Midbrain (tissue), 1 donor: ENCODE results near the gene SLC6A1.

ENCODE experiments used
- DNase-seq: peaks from one replicate; lab custom pipeline; 2025; lab: John Stamatoyannopoulos, UW

SLC6A1 gene

DNA sequence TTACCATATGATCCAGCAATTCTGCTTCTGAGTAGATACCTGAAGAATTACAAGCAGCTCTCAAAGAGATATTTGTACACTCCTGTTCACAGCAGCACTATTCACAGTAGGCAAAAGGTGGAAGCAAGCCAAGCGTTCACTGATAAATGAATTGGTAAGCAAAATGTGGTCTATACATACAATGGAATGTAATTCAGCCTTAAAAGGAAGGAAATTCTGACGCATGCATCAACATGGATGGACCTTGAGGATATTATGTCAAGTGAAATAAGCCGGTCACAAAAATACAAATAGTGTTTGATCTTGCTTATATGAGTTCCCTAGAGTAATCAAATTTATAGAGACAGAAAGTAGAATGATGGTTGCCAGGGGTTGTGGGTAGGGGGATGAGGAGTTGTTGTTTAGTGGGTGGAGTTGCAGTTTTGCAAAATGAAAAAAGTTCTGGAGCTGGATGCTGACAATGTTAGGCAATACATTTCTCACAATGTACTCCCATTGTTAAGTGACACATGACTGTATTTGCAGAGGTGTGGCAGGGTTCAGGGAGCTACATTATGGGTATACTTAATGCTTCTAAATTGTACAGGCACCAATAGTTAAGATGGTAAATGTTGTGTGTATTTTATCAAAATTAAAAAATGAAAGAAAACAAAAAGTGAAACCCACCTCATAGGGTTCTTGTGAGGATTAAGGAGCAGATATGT, 26.7 kb downstream of the SLC6A1 start:
- DNase-seq, result no peak

GRCh38 chr3:11020764-11021163, 28.2 kb downstream of the SLC6A1 start:
- DNase-seq, result no peak

DNA sequence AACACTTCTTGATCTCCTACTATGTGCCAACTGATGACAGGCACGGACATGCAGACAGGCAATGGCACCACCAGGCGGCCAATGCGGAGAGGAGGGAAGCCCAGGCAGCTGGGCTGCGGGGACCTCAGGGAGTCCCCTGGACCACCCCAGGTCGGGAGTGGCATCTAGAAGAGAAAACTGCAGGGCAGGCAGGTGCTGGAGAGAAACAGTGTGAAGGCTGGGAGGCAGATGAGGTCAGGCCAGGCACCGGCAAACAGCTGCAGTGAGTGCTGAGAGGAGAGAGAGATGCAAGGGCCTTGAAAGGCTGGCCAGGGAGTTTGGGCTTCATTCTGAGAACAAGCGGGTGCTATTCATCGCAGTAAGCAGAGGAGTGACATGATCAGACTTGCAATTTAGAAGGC, 29.1 kb downstream of the SLC6A1 start:
- DNase-seq, result peak; percentile 81

- no peak for DNase-seq
Measured at GRCh38 chr3:11022115-11022514, 29.6 kb downstream of the SLC6A1 start.

- no peak for DNase-seq
Measured at GRCh38 chr3:11024181-11024580, 31.6 kb downstream of the SLC6A1 start.

DNA sequence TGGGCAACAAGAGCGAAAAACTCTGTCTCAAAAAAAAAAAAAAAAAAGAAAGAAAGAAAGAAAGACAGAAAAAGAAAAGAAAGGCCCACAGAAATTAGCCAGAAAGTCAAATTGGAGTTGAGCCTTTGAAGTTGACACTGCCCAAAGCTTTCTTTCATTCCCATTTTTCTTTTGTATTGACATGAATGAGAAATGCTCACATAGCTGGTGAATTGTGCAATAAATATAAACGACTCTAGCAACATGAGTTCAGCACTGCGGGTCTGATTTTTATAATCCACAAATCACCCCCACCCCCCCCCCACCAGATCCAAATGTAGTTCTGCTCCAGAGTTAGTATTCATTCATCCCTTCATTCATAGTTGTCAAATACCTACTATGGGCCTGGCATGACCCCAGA, 37.4 kb downstream of the SLC6A1 start:
- no peak for DNase-seq

GRCh38 chr3:11033871-11034270, 41.3 kb downstream of the SLC6A1 start:
- DNase-seq, result no peak

- no peak for DNase-seq
Measured at GRCh38 chr3:11034309-11034985, 41.9 kb downstream of the SLC6A1 start.

DNA sequence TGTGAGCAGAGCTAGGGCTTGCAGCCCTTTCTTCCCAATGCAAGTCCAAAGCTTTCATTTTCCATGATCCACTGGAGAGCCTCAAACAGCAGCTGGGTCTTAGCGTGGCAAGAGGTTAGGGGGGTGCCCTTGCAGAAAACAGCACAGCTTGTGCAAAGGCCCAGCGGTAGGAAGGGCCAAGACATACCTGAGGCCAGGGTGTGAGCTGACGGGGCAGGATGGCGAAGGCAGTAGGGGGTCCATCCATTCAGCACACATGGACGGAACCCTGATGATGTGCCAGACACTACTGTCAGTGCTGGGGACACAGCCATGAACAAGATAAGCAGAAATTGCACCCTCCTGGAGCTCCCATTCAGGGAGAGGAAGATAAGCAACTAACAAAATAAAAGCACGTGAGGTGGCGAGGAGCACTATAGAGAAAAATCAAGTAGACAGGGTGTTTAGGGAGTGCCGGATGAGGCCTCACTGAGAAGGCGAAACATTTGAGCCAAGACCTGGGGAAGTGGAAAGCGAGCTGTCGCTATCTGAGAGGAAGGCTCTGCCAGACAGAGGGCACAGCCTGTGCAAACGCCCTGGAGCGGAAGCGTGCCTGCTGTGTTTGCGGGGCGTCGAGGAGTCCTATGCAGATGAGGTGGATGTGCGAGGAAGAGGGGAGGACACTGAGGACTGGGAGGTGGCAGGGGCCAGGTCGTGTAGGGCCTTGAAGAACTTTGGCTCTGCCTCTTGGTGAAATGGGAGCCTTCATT, 43.4 kb downstream of the SLC6A1 start:
- no peak for DNase-seq

GRCh38 chr3:11037241-11037873, 44.8 kb downstream of the SLC6A1 start:
- peak; percentile 29 for DNase-seq

DNA sequence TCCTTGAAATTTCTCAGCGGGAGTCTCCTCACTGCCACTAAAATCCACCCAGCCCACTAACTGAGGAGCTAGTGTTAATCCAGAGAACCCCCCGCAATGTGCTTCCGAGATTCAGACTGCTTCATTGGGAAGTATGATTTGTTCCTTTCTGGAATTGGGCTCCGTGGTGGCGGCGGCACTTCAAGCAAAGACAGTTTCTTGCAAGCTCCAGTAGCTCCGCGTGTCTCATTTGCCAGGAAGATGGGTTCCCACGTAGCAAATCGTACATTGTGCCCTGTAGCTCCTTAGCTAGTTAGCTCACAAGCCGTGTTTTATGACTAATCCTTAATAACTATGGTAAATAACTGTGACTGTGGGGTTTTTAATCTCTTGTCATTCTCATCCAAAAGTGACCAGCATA, 45.4 kb downstream of the SLC6A1 start:
- DNase-seq, result peak; percentile 9

GRCh38 chr3:11045536-11045935, 53.0 kb downstream of the SLC6A1 start:
- DNase-seq, result no peak

DNA sequence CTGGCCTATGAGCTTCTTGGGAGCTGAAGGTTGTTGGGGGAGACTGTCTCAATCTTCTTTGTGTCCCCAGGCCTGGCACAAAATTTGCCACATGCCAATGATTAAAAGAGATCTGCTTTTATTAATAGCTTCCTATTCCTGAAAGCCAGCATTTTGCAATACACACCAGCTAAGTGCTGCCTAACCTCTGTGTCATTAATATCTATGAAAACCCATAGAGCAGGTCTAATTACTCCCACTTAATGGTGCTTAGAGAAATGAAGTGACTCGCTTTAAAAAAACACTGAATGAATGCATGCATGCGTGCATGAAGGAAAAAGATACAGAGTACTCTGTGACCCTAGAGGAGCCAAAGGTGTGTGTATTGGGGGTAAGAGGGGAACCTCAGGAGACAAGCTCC, 55.0 kb downstream of the SLC6A1 start:
- DNase-seq, result no peak

DNA sequence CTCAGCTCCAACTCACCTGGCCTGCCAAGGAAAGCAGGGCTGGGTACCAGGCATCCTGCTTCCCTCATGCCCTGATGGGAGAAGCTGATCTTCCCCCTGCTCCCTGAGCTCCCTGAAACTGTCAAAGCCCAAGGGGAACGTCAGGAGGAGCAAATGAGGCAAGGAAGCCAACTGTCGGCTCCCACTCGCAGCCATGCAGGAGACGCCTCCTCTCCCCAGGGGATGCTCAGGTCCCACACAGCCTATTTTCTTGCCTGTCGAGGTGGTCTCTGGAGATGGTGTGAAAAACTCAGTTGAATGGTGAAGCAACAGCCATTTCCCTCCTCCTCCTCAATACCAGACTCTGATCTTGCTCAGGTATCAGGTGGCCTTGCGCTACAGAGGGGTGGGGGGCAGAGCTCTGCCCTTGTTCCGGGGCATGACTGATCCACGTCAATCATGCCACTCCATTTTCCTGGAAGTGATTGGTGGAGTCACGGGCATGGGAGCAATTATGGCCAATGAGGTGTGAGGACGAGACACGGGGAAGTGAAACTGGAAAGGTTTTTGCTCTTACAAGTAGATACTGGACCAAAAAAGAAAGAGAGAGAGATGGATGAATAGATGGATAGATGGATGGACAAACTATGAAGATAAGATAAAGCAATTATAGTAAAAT, 58.2 kb downstream of the SLC6A1 start:
- no peak for DNase-seq

GRCh38 chr3:11053926-11054503, 61.5 kb downstream of the SLC6A1 start:
- DNase-seq, result no peak

GRCh38 chr3:11054739-11055438, 62.3 kb downstream of the SLC6A1 start:
- no peak for DNase-seq

DNA sequence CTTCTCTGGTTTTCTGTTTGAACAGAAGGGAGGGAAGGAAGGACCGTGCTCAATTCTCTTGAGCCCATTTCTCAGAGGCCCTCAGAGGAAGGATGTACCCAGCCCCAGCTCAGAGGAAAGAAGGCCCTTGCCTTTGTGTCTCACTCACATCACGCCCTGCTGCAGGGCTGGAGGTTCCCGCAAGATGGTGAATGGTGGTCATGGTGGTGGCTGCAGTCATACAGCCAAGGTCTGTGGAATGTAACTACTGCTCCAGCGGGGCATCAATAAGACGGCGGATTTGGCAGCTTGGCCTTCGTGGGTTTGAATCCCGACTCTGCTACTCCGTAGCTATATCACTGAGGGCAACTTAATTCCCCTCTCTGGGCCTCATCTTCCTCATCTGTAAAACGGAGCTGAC, 62.9 kb downstream of the SLC6A1 start:
- DNase-seq, result no peak

- no peak for DNase-seq
Measured at GRCh38 chr3:11056531-11057050, 64.0 kb downstream of the SLC6A1 start.

- no peak for DNase-seq
Measured at GRCh38 chr3:11057655-11058054, 65.1 kb downstream of the SLC6A1 start.

DNA sequence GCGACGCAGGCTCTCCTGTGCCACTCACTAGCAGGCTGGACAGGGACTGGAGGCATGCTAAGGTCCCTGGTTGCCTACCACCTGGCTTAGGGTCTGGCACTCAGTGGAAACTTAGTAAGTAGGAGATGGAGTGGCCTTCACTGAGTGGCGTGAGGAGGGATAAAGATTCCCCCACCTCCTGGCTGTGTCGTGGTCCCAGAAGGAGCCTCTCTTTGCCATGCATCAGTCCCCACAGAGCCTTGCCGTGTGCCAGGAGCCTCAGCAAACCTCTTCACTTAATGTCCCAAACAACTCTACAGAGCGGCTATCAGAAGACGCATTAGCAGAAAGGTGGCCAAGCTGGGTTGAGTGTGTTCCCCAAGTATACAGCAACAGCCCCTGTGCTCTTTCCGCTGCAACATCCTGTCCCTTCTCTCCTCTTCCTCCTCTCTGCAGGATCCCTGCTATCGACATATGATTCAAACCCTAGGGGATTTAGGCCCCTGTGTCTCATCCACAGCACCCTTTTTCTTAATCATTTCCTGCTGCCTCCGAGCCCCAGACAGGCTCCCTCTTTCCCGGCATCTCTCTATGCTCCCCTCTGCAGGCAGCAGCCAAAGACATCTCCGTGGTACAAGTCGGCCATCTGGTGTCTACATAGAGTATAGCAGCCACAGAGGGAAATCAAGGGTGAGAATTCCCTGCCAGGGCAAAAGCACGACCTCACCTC, 66.7 kb downstream of the SLC6A1 start:
- DNase-seq, result peak; percentile 85
